ENCODE results near the gene TAF6.

TAF6 gene

DNA sequence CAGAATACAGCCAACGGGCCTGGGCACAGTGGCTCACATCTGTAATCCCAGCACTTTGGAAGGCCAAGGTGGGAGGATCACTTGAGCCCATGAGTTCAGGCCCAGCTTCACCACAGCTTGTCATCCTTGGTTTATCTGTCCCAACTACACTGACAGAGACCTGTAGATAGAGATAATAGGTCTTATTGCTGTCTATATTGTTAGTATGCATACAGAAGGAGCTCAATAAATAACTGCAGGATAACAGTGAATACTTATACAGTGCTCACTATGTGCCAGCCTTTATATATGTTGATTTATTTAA lies 1.5 kb upstream of the TAF6 start:
- no peak for DNase-seq

DNA sequence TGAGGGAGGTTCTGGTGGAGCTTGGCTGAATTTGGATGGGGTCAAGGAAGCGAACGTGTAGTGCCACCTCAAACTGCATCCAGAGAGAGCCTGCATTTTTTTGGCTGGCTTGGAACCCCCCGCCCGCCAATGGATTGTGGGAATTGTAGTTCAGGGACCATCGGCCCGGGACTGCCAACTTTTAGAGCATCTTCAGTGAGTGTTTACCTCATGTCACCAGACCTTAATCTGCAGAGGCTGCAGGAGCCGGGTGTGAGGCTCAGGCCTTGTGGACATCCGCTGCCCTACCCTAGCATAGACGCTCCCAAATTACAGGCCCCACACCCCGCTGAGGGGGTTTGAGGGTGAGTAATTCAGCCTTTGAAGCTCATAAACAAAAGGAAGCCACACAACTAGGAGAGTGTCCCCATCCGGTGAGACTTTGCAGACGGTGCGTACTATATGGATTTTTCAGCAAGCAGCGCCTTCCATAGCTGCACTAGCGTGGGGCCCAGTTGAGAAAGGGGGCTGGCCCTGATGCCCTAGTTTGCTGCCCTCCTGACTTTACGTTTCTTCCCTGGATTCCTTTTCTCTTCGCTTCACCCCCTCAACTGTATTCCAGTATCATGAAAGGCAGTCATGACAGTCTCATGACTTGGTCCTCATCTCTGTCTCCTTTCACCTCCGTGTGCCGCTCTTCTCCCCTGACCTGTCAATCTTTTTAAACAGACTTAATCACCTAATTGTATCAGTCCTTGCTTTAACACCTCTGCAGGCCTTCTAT lies 993 bp upstream of the TAF6 start:
- no peak for DNase-seq

DNA sequence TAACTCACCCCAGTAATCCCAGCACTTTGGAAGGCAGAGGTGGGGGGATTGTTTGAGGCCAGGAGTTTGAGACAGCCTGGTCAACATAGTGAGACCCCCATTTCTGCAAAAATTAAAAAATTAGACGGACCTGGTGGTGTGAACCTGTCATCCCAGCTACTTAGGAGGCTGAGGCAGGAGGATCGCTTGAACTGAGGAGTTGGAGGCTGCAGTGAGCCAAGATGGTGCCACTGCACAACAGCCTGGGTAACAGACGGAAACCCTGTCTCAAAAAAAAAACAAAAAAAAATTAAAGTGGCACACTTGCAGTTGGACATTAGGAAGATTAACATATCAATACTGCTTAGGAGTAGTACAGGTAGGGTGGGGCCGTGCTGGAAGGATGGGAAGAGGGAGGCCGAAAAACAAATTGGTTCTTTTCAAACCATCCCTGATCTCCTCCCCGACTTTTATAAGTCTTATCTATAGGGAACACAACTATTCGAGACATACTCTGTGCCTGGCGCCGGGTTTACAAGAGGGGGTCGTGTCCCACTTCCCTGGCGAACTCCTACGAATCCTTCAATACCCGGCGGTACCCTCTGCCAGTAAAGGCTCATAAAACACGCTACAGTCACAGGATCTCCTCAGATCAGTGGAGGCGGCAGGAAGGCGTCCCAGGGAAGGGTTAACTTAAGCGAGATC lies 628 bp downstream of the TAF6 start:
- no peak for DNase-seq

DNA sequence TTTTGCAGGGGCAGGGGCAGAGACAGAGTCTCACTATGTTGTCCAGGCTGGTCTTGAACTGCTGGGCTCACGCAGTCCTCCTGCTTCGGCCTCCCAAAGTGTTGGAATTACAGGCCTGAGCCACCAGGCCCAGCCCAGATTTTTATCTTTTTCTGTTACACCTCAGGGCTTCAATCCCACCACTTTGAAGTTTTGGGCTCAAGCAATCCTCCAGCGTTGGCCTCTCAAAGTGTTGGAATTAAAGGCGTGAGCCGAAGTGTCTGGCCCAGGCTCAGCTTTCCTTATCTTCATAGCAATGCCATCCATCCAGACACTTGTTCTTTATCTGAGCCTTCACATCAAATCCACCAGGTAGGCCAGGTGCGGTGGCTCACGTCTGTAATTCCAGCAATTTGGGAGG lies 4.1 kb downstream of the TAF6 start:
- DNase-seq, result no peak

DNA sequence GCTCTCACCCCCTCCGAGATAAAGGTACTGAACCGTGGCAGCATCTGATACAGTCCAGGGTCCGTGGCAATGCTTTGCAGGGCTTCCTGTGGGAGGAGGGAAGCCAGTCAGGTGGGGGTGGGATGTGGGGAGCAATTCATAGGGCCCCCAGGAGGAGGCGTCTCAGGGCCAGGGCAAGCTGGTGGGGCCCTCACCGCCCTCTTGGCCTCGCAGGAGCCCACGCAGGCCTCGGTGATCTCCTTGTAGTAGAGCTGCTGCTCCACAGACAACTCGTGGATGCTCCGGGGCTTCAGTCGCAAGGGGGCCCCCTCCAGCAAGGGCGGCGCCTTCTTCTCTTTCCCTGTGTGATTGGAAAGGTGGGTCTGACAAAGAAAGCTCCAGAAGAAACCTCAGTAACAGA lies 7.2 kb downstream of the TAF6 start:
- DNase-seq, result no peak

DNA sequence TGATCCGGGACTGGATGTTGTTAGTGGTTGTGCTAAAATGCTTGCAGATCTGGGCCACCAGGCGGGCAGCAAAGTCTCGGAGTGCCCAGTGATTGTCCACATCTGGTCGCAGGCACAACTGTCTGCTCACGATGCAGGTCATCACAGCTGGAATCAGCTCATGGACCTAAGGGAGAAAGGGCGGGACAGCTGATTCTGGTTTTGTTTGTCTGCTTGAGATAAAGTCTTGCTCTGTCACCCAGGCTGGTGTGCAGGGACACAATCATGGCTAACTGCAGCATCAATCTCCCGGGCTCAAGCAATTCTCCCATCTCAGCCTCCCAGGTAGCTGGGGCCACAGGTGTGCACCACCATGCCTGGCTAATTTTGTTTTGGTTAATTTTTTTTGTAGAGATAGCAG lies 8.0 kb downstream of the TAF6 start:
- DNase-seq, result no peak

DNA sequence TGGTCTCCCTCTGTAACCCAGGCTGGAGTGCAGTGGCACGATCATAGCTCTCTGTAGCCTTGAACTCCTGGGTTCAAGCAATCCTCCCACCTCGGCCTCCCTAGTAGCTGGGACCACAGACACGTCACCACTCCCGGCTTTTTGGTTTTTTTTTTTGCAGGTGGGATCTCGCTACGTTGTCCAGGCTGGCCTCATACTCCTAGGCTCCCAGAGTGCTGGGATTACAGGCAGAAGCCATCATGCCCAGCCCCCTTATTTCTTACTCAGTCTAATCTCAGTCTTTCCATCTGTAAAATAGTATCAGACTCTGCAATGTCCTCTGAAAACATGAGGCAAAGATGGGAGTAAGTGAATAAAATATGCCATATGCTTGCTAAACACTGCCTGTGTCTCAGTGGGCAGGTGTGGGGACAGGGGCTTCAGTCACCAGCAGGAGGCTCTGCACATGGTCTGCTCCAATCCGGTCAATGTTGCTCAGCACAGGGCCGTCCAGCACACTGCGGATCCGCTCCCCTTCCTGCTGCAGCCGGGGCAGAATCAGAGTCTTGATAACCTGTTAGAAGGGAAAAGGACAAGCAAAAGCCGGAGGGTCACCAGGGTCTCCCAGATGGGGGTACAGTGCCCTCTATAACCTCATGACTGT lies 9.5 kb downstream of the TAF6 start:
- DNase-seq, result no peak

DNA sequence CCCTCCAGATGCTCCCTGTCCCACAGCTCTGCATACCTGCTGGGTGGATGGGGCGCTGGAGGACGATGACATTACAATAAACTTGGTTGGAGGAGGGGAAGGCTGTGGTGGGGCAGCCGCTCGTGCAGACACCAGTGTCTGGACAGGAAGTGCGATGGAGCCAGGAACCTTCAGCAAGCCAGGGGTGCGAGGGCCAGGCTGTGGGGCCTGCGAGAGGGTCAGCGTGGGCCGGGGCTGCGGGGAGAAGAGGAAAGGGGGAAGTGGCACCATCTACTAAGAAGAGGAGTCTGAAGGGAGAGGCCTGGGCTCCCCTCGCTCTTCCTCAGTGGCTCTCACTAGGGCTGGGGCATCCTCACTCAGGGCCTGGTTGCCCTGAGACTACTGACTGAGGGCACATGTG lies 11.3 kb downstream of the TAF6 start:
- DNase-seq, result no peak

DNA sequence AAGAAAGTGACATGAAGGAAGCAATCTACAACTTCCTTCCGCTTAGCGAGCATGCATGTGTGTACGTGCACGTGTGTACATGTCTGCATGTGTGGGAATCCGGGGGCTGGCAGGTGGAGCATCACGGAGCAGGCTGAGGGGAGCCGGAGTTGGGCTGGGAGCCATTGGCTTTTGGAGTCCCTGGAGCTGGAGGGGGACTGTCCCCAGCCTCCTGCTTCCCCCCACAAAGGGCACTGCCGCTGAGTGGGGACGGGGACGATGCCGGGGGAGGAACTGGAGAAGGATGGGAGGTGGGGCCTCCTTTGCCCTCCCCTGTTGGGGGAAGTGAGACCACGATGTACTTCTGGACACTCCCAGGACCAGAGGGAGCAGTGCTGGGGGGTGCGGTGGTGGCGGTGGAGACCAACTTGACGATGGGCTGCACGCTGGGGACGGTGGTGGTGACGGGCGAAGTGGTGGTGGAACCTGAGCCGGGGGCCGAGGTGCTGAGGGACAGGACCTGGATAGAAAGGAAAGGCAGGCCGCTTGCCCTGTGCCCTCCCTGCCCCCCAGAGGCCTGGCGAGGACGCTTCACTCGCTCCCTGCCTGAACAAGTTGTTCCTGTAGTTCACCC lies 11.9 kb downstream of the TAF6 start:
- DNase-seq, result no peak

DNA sequence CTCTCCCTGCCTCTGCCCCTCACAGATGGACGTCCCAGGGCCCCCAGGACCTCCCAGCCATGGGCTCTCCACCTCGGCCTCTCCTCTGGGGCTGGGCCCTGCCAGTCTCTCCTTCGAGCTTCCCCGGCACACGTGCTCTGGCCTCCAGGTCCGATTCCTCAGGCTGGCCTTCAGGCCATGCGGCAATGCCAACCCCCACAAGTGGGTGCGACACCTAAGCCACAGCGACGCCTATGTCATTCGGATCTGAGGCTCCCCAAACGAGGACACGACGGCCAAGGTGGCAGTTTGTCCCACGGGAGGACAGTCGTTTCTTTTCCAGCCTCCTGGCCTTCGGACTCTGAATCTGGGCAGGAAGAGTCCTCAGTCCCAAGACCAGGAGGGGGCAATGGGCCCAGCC lies 12.5 kb downstream of the TAF6 start:
- DNase-seq, result no peak

DNA sequence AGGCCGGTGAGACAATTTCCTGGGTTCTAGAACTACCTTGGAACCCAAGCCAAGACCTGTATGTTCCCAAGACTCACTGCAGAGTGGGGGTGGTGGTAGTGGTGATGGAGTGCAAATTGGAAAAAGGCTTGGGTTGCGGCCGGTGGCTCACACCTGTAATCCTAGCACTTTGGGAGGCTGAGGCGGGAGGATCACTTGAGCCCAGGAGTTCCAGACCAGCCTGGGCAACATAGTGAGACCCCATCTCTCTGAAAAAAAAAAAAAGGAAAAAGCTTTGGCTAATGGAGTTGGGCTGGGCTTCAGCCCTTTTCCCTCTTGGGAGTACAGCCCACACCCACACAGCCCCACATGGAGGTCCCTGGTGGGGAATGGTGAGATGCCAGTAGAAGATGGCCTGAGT lies 13.6 kb downstream of the TAF6 start:
- no peak for DNase-seq

DNA sequence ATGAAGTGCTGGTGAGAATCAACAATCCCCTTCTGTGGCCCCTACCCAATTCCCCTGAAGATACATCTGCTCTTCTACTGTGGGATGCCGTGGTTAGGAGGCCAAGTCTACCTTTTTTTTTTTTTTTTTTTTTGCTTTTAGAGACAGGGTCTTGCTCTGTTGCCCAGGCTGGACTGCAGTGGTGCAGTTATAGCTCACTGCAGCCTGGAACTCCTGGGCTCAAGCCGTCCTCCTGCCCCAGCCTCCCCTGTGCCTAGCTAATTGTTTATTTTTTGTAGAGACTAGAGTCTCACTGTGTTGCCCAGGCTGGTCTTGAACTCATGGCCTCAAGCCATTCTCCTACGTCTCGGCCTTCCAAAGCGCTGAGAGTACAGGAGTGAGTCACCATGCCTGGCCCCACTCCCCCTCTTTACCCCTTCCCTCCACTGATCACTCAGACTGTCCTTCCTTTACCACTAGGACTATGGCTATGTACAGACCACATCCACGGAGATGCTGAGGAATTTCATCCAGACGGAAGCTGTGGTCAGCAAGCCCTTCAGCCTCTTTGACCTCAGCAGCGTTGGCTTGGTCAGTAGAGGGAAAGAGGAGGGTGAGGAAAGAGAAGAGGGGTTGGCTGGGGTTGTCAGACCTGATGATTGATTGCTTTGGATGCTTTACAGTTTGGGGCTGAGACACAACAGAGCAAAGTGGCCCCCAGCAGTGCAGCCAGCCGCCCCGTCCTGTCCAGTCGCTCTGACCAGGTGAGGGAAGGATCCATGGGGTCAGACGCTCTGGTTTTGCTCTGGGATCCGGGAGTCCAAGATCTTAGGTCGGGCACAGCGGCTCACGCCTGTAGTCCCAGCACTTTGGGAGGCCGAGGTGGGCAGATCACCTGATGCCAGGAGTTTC lies 16.0 kb downstream of the TAF6 start:
- DNase-seq, result no peak

DNA sequence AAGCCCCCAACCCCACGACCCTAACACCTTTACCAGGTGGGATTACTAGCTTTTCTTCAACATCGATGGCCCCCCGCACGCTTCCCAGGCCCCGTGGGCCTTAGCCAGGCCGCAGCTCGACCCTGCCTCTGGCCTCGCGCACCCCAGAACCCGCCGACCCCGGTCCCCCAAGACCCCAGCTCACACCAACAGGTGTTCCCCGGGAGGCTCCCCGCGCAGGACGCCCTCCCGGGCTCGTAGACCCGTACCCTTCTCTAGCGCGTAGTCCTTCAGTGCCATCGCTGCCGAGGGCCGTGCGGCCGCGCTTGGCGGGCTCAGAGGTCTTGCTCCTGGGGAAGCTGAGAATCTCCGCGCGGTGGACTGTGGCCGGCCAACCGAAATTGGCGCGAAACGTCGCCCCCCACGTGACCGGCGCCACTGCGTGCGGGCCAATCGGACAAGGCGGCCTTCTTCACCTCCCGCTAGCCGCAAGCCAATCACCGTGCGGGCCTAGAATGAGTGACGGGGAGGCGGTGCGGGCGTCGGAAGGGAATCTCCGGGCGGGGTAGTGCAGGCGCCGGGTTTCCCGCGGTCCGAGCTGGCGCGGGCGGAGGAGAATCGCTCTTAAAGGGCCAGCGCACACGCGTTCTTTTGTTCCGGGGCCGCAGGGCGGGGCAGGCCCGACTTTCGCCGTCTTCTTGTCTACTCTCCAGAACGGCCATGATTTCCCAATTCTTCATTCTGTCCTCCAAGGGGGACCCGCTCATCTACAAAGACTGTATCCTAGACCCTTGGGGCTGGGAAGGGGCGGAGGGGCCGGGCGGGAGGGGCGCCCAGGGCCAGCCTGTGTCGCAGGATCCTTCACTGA lies 17.9 kb downstream of the TAF6 start, which contains the start of the genes AP4M1 and MCM7:
AP4M1 (plus strand) TSS at position 628 of the 847 bp plus-strand sequence; CDS start at position 700, 72 bp downstream.
MCM7 (minus strand) TSS at position 382 of the 847 bp plus-strand sequence; CDS start at position 279, 103 bp downstream.
- DNase-seq, result peak; percentile 99

DNA sequence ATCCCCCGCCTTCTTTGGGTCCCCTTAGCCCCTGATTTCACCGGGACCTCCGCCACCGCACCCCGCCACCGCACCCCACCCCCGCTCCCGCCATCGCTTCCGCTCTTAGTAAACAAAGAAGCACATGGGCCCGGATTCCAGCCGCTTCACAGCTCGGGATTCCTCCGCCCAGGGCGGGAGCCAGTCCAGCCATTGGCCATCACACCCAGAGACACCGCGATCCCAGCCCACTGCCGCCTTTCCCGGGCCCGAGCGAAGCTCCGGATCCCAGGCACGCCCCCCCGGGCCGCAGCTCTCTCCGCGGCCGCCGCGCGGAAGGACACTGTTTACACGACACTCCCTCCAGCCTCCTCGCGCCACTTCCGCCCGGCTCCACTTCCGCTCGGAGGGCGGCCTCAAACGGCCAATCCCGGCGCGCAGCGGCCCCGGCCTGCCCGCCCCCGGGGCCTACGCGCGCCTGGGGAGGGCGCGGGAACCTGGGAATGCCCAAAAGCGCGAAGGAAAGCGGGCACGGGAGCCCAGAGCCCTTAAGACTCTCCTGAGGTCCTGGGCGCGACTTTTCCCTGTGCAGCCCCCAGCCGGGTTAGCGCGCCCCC lies 18.6 kb downstream of the TAF6 start:
- peak; percentile 96 for DNase-seq

DNA sequence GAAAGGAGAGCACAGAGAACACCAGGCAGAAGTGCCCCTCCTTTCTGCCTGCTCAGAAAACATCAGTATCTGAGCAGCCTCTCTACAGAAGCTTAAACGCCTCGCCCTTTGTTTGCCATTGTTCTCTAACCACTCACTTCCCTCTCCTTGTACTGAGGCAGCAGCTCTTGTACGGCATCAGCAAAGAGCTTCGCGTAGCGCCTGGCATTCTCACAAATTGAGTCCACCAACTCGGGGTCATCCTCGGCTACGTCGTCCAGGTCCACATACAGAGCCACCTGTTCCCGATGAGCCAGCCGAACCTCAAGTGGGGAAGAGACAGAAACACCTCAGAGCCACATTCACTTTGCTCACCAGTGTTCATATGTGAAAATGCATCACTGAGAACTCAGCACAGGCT lies 19.7 kb downstream of the TAF6 start:
- DNase-seq, result no peak

DNA sequence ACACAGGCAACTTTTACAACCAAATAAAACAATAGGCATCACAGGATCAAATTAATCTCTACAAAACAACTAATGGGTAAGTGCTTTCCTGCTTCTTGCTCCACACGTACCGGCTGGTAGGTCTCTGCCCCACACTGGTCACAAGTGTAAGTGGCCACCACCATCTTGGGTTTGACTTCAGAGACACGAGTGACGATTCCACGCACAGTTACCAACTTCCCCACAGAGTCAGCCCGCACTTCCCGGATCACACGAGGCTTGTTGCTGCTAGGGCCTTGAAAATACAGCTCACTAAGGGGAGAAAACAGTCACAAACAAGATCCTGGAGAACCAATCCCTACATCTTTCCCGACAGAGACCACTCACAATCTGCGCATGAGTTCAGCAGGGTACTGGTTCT lies 20.2 kb downstream of the TAF6 start:
- DNase-seq, result no peak

DNA sequence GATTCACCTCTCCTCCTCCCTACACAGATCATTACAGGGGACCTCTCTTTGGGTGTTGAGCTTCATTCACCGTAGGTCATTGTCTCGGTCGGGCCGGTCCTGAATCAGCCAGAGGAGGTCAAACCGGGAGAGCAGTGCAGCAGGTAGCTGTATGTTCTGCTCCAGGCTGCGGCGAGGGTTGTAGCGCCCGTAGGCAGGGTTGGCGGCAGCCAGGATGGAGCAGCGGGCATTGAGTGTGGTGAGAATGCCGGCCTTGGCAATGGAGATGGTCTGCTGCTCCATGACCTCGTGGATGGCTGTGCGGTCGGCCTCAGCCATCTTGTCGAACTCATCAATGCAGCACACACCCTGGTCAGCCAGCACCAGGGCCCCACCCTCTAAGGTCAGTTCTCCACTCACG lies 23.5 kb downstream of the TAF6 start:
- no peak for DNase-seq

DNA sequence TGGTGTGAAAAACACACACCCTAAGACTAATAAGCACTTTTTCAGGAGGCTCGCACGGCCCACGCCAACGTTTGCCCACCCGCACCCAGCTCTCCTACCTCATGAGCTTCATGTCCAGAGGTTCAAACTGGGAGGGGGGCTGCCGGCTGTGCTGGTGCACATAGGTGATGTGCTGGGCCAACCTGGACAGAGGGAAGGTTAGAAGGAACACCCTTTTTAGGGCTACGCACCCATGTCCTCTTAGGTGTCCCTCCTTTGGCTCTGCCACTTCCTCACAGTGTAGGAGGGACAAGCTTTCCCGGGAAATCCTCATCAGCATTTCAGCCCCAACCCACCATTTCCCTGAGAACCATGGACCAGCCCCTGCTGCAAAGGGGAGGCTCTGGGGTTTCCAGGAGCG lies 23.9 kb downstream of the TAF6 start:
- DNase-seq, result no peak

DNA sequence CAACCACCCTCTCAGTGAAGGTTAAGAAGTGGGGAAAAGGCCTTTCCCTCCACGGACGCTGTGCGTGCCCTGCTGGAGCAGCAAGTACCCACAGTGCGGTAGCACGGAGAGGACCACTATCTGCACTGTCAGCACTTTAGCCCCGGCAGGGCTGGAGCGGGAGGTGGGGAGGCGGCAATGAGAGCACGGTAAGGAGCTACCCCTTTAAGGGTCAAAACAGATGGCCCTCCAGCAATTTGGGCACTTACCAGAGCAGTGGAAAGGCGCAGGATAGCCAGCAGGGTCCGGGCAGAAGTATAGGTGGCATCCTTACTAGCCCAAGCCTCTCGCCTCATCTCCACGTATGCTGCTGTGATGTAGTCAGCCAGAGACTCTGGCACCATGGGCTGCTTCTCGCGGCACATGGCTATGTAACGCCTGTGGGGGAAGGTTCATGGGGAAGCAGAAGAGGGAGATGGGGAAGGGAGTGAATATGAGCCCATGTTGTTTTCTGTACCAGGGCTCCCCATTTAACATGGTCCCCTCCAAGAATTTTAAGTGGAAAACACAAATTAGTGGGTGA lies 25.2 kb downstream of the TAF6 start:
- DNase-seq, result no peak

DNA sequence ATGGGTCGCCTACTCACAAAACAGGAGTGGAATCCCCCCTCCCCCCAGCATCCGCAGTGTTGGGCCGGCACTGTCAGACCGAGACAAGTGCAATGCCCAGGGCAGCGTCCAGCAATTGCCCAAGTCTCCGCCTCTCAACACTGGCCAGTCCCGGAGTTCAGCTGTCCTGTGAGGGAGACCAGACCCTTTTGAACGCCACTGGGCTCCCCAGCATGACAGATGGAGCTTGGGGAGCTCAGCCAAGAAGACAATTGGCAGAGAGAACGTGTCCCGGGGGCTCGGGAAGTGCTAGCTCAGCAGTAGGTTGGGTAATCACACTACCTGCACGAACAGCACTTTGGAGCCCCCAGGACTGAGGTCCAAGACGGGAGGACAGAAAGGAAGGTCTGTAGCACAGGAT lies 25.7 kb downstream of the TAF6 start:
- DNase-seq, result no peak

DNA sequence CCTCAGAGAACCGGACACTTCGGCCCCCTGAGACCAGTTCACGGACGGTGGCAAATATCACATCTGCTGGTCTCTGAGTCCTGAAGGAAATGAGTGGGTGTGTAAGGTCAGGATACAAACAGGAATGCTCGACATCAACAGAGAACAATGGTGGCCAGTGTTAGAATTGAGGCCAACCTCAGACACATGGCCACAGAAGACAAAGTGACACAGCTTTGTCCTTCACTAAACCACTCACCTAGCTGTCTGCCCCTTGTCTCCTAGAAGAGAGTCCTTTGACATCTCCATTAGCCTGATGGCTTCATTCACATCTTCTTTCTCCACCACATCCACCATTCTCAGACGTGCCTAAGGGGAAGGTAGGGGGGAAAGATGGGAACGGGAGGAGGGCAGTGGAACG lies 26.1 kb downstream of the TAF6 start:
- no peak for DNase-seq

Measured in NCI-H1092 (cell line).